HG02870 (cell line): ENCODE measurements around the gene PHACTR1.

Source experiments
- ATAC-seq: cut with Tn5 transposase; IDR thresholded peaks from one replicate; pipeline ENCODE4 v1.9.1; 2021; ENCODE audit warnings: mild to moderate bottlenecking, moderate library complexity; ENCODE audit not compliant: unreplicated experiment

Gene PHACTR1

DNA sequence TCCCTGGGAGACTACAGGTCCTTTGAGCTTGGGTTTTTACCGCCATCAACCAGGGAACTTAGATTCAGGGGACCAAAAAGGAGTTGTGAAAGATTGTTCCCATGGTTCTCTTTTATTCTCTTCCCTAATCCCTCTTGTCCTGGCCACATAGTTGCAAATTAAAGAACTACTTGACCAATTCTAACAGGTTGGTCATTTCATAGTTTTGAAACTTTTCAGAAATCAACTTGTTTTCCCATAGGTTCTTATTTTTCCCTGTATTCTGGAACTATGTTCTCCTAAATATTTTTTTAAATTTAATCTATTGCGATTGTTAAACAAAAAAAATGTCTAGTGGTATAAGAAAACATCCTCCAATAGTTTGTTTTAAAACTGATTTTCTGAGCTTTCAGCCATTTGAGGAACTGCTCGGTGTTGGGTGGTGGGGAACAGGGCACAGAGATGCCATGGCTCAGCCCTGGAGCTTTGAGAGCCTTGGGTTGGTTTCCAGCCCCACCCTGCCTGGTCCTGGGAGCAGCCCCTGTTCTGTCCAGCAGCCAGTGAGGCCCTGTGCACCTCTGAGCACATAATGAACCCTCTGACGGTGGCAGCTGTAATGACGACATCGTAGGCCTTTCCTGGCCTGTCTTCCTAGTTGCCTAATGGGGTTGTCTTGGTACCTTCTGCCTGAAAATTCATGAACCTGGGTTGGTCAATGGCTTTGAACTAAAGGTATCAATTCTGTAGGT lies 558.3 kb downstream of the PHACTR1 start:
- ATAC-seq: no peak

DNA sequence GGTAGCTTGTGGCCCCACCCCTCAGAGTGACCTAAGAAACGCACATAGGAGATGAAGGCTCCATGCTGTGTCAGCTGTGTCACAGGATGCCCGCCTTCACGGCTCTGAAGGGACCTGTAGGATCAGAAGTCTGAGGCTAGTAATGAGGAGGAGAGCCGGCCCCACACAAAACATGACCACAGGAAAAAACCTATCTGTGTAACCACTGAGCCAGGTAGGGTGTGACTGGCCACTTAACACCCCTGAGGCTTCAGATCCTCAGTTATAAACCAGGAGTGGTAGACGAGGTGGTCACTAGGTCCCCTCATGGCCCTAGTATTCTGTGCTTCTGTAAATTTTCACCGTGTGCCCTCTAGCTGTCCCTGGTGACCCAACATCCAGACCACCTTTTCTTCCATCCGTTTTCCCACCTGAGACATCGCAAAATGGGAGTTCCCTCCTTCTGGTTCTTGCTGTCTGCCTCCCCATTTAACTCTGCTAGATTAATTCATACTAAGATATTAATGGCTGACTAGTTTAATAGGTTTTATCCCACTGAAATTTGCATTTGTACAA lies 558.9 kb downstream of the PHACTR1 start:
- no peak for ATAC-seq

DNA sequence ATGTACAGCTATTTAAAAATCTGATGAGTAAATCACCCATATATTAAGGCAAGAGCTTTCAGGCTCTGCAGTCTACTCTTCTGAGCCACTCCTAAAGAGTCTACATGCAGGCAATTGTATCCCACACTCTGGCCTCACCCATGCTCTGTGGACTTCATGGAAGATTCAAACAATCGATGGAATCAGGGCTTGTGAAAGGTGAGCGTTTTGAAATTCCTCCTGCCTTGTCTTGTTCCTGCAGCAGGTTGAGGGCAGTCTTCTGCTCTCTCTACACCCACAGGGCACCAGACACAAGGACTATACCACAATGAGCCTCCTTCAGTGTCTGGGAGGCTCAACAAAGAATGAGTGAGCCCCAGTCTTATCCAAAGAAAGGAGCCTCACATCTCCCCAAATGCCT lies 560.7 kb downstream of the PHACTR1 start:
- no peak for ATAC-seq

DNA sequence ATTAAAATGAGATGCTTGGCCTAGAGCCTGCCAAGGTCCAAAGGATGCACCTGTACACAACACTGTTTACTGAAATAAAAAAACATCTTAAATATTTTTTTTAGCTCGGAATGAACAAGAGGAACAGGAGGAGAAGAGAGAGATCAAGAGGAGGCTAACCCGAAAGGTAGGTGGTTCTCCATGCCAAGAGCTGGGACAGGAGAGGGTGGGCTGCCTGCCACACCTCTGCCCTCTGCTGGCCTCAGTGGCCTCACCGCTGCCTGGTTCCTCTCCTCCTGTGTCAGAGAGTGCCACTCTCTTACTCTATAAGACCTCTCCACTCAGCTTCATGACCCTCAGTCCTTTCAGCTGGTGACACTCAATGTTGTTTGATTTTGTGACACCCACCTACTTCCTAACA lies 561.6 kb downstream of the PHACTR1 start:
- ATAC-seq: no peak

DNA sequence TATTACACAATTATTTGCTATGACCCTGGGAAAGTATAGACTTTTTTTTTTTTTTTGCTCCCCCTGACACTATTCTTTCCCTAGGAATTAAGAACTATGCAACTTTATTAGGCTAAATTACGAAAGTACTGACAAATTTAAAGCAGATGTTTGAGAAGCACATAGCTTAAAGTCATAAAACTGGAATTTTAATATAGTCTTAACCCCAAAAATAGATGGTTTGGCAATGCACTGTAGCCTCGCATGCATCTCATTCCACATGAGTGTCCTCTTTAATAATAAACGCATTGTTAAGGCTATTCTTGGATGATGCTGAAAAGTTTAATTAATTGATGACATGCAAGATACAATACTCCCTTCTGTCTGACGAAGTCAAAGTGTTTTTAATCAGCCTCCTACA lies 562.4 kb downstream of the PHACTR1 start:
- no peak for ATAC-seq

DNA sequence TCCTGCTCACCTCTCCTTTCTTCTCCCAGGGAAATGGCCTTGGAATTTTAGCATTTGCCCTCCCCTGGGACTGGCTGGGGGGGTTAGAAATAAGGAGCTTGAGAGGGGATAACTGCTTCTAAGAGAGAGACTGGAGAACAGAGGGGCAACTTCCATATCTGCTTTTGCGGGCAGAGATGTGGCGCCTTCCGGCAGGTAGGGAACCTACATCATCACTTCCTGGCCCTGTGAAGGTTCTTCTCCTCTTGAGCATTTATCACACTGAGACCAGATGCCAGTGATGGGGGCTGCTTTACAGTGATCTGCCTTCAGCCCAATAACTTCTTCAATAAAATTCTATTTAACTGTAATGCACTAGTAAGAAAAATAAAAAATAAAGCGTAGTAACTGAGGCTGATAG lies 563.7 kb downstream of the PHACTR1 start:
- no peak for ATAC-seq

DNA sequence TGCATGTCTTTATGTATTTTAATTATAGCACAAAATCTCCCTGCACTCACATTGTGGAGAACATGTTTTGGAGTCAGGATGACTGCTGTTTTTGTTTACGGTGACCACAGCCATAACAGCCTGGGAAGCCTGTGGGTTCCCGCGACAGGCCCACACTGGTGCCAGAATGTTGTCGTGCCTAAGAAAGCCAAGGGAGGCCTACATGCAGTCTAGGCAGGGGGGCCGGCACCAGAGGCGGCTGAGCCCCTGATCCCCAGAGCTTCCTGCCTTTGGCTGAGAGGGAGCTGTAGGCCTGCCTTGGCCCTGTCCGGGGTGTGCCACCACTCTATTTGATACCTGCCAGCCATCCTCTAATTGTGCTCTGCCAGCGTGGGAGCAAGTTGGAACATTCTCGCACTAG lies 565.1 kb downstream of the PHACTR1 start:
- ATAC-seq: no peak

DNA sequence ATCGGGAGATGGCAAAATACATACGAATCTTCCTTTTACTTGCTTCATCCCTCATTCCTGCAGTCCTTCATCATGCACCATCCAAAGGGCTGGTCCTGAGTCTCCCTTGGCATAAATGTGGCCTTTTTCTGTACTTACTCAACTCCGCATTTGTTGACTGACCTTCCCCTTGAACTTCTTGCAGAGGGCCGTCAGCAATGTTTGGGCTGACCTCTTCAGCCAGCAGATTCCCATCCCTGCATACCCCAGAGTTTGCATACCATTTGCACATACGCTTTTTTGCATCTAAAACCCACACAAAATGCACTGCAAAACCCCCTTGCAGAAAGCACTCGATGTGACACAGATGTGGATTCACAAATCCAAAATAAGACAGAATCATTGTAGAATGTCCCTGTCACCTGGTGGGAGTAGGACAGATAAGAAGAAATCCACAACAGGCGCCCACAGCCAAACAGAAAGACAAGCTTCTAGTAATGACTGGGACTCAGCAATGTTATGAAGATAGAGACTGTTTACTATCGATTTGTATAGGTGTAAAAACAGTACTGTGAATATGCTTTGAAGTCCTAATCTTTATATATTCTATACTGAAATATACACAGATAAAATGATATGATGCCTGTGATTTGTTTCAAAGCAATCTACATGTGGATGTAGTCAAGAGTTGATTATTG lies 566.0 kb downstream of the PHACTR1 start:
- no peak for ATAC-seq

DNA sequence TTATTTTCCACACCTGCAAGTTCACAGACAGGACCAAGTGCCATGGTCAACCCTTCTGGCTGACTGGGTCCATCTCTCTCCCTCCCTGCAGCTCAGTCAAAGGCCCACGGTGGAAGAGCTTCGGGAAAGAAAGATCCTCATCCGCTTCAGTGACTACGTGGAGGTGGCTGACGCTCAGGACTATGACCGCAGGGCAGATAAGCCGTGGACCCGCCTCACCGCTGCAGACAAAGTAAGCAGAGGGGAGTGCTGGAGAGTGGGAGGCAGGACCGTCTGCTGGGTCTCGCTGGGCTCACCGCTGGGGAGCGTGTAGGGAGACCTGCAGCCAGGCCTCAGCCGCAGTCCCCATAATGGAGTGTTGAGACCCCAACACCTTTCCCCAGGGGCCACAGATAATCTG lies 566.8 kb downstream of the PHACTR1 start:
- no peak for ATAC-seq

DNA sequence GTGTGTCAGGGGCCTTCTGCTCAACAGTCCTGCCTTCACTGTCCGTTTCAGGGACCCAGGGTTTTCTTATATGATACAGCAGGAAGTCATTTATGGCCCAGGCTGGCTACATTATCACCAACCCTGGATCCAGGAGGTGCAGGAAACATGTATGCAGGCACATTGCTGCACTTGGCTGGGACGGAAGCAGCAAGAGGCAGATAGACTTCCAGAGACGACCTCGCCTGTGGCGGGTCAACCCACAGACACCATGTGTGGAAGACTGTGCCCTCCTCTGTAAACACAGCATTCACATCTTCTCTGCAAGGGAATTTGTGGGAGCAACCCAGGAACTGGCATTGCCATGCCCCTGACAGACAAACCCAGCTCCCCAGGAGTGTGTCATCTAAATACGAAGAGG lies 568.1 kb downstream of the PHACTR1 start:
- no peak for ATAC-seq

DNA sequence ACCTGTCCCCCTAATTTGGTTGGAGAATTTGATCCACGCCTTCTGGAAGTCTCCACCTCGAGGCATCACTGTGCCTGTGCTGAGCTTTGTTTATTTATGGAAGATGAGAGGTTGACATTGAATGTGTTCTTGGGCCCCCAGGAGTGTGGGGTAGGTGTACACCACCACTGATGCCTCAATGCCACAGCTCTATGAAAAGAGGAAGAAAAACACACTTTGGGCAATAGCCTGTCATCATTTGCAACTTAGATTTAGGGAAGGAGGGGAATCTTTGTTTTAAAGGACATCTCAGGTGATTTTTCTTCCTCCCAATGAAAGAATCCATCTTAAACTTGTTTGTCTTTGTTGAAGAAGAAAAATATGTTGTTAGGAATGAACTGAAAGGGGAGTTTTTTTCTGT lies 569.1 kb downstream of the PHACTR1 start:
- ATAC-seq: no peak

DNA sequence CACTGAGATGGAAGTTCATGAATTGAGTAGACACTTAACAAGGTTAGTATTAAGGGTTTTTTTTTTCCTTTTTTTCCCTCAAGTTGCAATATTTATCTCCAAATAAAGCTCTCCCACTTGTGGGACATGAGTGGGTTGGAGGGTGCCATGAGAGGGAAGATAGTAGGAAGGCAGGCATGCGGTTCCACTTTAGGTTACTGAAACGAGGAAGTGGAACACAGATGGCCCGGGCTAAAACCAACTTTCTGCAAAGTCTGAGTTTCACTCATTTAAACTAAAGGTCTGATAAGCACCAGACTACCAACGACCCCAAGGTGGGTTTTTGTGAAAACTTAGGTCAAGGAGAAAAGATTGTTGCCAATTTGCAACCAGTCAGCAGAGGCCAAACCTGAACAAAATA lies 569.6 kb downstream of the PHACTR1 start:
- ATAC-seq: peak; percentile 55

DNA sequence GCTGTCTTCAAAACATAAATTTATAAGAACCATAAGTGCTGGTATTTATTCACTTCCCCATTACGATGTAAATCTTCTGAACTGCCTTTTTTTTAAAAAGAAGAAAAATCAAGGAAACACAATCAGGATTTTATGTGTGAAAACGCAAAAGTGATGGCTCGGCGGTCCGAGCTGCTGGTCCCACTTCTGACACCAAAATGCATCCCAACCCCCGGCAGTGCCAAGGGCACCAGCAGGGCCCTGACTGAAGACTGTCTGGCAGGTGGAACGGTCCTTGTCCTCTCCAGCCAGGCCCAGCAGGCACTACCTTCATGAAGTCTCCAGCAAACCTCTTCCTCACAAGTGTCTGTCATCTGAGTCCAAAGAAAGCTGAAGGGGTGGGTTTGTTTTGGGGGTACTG lies 570.5 kb downstream of the PHACTR1 start:
- no peak for ATAC-seq

DNA sequence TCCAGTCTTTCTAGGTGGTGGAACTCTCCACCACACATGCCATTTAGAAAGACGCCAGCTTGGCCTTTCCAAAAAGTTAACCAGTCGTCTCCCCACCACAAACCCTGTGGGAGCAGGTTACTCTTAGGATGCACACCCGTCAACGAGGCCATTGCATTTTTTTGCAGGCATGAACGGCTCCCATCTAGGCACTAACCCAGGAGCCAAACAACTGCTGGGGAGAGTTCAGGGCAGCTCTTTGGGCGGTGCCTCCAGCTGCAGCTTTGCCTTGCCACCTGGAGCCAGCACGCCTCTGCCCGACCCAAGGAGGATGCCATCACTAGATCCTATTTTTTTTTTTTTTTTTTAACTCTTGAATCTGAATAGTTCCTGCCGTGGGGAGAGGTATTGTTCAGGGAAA lies 571.9 kb downstream of the PHACTR1 start:
- no peak for ATAC-seq

DNA sequence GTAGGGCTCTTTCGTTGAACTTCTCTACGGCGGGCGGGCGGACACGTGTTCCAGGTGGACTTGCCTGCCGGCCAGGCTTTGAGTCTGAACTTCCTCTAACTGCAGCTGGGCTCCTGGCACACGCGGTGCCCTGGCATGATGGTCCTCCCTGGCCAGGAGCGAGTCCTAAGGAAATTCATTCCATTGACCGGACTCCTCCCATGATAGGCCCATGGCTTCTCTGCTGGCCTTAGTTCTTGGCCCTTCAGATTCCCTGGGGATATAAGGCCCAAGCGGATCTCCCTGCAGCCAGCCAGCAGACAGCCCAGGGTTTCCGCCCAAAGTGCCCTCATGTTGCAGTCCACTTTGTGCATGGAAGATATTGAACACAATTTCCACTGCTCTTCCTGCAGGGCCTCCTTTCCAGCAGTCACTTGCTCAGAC lies 572.4 kb downstream of the PHACTR1 start:
- ATAC-seq: no peak

DNA sequence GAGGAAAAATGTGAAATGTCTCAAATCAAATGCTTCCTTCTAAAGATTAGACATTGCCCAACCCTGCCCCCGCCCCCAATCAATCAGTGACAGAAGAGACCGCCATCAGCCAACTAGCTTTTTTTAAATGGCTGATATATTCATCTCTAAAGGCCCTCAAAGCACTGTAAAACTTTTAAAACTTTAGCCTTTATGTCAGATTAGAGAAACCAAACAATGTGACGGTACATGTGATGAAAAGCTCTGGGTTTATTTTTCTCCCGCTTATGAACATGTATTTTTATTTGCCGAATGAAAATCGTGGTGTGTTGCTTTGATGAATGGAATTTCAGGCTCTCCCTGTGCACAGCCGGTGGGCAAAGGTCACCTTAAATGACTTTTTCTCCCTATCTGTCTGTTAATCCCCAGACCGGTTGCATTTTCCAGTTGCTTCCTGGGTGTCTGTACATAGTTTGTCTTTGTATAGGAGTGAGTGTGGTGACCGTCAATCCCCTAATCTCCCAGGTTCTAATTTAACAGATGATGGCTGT lies 573.3 kb downstream of the PHACTR1 start:
- no peak for ATAC-seq

DNA sequence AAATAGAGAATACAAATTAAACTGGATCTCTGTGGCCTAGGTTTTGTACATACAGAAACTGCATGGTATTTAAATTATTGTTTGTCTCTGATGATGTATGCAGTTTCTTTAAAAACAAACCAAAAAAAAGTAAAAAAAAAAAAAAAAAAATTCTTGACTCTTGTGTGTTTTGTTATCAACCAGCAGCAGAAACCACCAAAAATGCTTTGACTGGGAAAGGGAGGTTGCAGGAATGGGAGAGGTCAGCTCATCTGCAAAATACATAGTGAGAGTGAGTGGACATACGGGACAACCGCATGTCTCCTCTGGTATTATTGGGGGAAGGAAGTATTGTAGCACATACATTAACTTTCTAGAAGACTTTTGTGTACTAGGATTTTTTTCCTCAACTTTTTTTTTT lies 573.8 kb downstream of the PHACTR1 start:
- no peak for ATAC-seq

DNA sequence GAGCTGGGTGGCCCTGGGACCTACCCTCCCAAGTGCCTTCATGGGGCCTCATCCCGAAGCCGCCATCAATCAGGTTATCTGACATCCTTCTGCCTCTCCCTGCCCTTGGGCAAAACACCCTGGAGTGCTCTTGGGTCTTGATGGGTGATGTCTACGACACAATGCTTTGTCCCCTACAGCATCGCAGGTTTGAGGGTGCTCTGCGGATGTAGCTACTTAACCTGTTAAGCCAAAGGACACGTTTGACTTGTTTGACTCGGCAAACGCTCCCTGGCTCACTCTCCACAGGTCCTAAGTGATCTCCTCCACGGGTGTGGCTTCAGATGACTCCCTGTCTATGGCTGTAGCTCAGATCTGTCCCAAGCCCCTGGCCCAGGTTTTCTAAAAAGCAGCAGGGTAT lies 576.2 kb downstream of the PHACTR1 start:
- ATAC-seq: no peak

DNA sequence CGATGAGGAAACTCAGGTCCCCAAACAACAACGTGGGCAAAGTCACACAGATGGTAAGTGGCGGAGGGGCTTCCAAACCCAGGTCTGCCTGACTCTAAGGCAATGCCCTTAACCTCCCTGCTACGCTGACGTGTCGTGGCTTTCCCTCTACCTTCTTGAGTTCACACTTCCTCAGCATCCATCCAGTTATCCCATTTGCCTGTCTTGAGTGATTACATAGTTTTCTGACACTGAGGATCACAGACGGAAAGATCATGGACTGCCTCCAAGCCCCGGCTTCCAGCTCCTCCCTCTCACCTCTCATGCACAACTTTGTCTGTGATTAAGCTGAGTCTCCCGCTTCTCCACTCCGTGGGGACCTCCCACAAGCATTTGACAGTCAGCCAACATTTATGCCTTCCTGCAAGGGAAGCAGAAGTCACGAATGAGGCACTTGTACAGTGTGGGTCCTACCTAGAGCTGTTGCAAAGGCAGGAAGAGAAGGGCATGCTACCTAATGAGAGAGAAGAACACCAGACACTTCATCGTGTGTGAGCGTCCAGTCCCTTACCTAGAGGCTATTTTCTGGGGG lies 578.0 kb downstream of the PHACTR1 start:
- no peak for ATAC-seq

DNA sequence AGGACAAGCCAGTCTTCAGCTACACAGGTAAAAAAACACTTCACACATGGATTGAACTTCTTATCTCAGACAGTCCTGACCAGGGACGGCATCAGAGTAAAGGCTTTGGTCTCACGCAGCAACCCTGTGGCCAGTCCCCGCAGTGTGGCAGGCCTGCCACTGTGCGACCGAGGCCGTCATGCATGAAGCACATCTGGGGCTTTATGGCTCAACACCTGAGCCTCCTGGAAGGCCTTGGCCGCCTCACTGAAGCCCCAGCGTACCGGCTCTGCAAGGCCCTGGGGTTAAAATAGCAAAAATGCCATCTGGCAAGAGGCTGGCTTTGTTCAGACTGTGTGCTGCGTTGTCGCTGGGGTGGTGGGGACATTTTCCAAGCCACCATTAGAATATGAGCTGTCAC lies 579.0 kb downstream of the PHACTR1 start:
- no peak for ATAC-seq

DNA sequence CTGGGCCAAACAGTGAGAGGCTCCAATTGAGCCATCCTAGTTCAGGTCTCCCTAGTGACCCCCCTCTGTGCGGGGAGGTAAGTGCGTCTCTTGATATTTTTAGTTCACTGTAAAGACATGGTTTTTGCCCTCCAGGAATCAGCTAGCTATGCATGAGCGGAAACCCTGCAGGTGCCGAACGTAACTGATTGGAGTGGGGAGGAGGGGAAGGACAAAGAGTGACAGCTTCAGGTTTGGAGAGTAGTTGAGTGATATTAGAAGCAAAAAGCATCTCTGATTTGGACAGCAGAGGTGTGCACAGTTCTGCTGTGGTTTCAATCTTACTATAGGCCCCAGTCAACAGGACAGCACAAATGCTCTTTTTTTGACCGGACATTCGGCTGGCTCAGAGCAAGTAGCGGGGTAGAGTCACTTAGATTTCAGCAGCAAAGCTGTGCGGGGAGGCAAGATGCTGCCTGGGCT lies 580.0 kb downstream of the PHACTR1 start:
- peak; percentile 73 for ATAC-seq

DNA sequence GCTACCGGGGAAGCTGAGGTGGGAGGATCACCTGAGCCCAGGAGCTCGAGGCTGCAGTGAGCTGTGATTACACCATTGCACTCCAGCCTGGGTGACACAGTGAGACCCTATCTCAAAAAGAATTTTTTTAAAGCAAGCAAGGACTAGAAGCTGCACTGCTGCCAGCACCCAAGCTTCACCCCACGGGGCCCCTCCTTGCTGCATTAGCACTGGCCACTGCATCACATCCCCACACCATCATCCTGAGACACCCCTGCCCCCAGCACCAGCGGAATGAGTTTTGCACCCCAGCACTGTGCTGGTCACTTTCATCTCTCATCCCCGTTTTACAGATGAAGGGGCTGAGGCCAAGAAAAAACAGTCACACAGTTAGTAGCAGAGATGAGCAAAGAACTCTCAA lies 580.8 kb downstream of the PHACTR1 start:
- no peak for ATAC-seq
